ENCODE measurements around the gene CSF1R. TPM values are rescaled to one million over a fixed set of nuclear protein-coding genes. Genes with fewer than 3 reads are reported as not detected.

CSF1R gene
- total RNA-seq, 4 donors from 2014 or later, result 24.9 to 51.7 (median 31.5) TPM

- no peak overlapping the region for H3K27ac ChIP-seq (replicated peaks in 1 of 4)
- no peaks in the 10 kb centered on the region for H3K9me3 ChIP-seq
- no peaks in the 10 kb centered on the region for H3K4me1 ChIP-seq
- TF ChIP-seq EP300 (IDR thresholded peaks at IDR 0.05) (no peak), CTCF (IDR thresholded peaks at IDR 0.05) (no peak), POLR2A (IDR thresholded peaks at IDR 0.05; ENCODE audit: low read depth) (no peak)
- intact Hi-C loops (cut with DNase I), result no loop called here
- no peak for DNase-seq (ENCODE audit: extremely low spot score)
- peaks cover 6 to 25% (median 23%) of the 10 kb centered on the region in 4 donors for H3K36me3 ChIP-seq
- WGBS, result 79% methylated on average over 6 of the region's 6 CpGs
- no peak overlapping the region for H3K4me3 ChIP-seq
- no peaks in the 10 kb centered on the region for H3K27me3 ChIP-seq
These were observed 27.8 kb downstream of the CSF1R start for GRCh38 chr5:150058480-150059126.

GRCh38 chr5:150057996-150058395, 28.4 kb downstream of the CSF1R start:
- Histone ChIP-seq H3K27ac (replicated peaks in 1 of 4) (no peak overlapping the region), H3K9me3 (no peaks in the 10 kb centered on the region), H3K4me1 (no peaks in the 10 kb centered on the region), H3K27me3 (no peaks in the 10 kb centered on the region), H3K36me3 (peaks cover 12 to 31% (median 29%) of the 10 kb centered on the region in 4 donors), H3K4me3 (no peak overlapping the region)
- intact Hi-C loops (cut with DNase I), result no loop called here
- WGBS, result 76% methylated on average over 5 of the region's 5 CpGs
- TF ChIP-seq POLR2AphosphoS5 (IDR thresholded peaks at IDR 0.05), result no peak
- DNase-seq (ENCODE audit: extremely low spot score), result no peak

GRCh38 chr5:150057511-150057910, 28.8 kb downstream of the CSF1R start:
- WGBS, result 100% methylated on average over 2 of the region's 2 CpGs
- Histone ChIP-seq H3K4me1 (no peaks in the 10 kb centered on the region), H3K27ac (replicated peaks in 1 of 4) (no peak overlapping the region), H3K4me3 (no peak overlapping the region), H3K36me3 (peaks cover 17 to 36% (median 34%) of the 10 kb centered on the region in 4 donors), H3K27me3 (no peaks in the 10 kb centered on the region), H3K9me3 (no peaks in the 10 kb centered on the region)
- no peak for TF ChIP-seq EP300 (IDR thresholded peaks at IDR 0.05)
- TF ChIP-seq CTCF (IDR thresholded peaks at IDR 0.05), result no peak
- DNase-seq (ENCODE audit: extremely low spot score), result no peak
- intact Hi-C loops (cut with DNase I), result no loop called here

GRCh38 chr5:150057052-150057451, 29.3 kb downstream of the CSF1R start:
- TF ChIP-seq EP300 (IDR thresholded peaks at IDR 0.05) (no peak), CTCF (IDR thresholded peaks at IDR 0.05) (no peak), POLR2A (IDR thresholded peaks at IDR 0.05; ENCODE audit: low read depth) (no peak)
- Histone ChIP-seq H3K27me3 (no peaks in the 10 kb centered on the region), H3K4me3 (no peak overlapping the region), H3K27ac (replicated peaks in 1 of 4) (no peak overlapping the region), H3K36me3 (peaks cover 21 to 40% (median 39%) of the 10 kb centered on the region in 4 donors), H3K4me1 (no peaks in the 10 kb centered on the region), H3K9me3 (no peaks in the 10 kb centered on the region)
- no peak for DNase-seq (ENCODE audit: extremely low spot score)
- intact Hi-C loops (cut with DNase I), result no loop called here
- 67% methylated on average over 8 of the region's 8 CpGs for WGBS

- intact Hi-C loops (cut with DNase I), result no loop called here
- no peak for DNase-seq (ENCODE audit: extremely low spot score)
- no peaks in the 10 kb centered on the region for H3K9me3 ChIP-seq
- WGBS, result no CpG with 5 or more reads among the region's 9 CpGs
- no peak overlapping the region for H3K4me3 ChIP-seq
- H3K27me3 ChIP-seq, result no peaks in the 10 kb centered on the region
- TF ChIP-seq POLR2AphosphoS5 (IDR thresholded peaks at IDR 0.05) (no peak), POLR2A (IDR thresholded peaks at IDR 0.05; ENCODE audit: low read depth) (no peak), EP300 (IDR thresholded peaks at IDR 0.05) (no peak), CTCF (IDR thresholded peaks at IDR 0.05) (no peak)
- peaks cover 31 to 50% (median 49%) of the 10 kb centered on the region in 4 donors for H3K36me3 ChIP-seq
- no peak overlapping the region for H3K27ac ChIP-seq (replicated peaks in 1 of 4)
- H3K4me1 ChIP-seq, result no peaks in the 10 kb centered on the region
These were observed 30.3 kb downstream of the CSF1R start for GRCh38 chr5:150056075-150056443.

Measured in esophagus muscularis mucosa (tissue), 4 donors.